B cell (primary cell): ENCODE results near the gene EIF4ENIF1.

Experiments used
- CTCF ChIP-seq: fragments of 200-600 bp; IDR thresholded peaks from one replicate; pipeline ENCODE4 v1.8.0; 2022; ENCODE audit warnings: antibody characterized with exemption, mild to moderate bottlenecking
- EZH2 ChIP-seq: IDR thresholded peaks from 2 replicates; pipeline ENCODE4 v1.6.1; 2012; ENCODE audit warnings: borderline replicate concordance, low read depth, mild to moderate bottlenecking, moderate library complexity, low read length; ENCODE audit not compliant: insufficient read depth, poor library complexity, severe bottlenecking

DNA sequence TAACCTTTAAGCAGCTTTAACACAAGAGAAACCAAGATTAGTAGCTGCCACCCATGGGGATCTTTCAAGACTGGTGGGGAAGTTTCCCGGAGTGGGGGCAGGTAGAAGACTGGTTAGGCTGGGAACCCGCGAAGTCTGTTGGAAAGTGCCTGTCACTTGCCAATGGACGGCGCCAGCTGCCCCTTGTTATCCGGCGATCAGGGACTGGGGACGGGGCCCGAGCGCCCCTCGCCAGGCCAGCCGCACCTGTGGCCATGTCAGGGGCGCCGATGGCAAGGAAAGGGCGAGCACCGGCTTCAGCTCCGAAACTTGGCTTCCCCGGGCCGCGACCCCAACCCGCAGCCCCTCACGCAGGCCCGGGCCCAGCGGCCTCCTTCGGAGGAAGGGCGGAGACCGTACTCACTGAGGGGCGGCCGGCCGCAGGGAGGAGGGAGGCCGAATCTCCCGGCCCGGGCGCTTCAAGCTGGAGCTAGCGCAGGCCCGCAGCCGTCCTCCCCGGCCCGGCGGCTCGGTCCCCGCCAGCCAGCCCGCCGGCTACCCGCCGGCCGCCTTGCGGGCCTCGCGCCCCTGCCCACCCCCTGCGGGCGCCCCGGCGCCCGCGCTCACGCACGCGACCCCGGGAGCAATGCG lies 539 bp downstream of the EIF4ENIF1 start:
- TF ChIP-seq CTCF (no peak), EZH2 (no peak)
